HG03571 (cell line): ENCODE data around the gene CTNS.
"Not testable (repeated sequence)": the region's sequence is repeated elsewhere in the genome, so short reads cannot be mapped to it uniquely, and the experiment has no call there.

Experiments used
- ATAC-seq: cut with Tn5 transposase; IDR thresholded peaks from one replicate; pipeline ENCODE4 v1.9.1; 2021; ENCODE audit not compliant: unreplicated experiment

The CTNS gene

DNA sequence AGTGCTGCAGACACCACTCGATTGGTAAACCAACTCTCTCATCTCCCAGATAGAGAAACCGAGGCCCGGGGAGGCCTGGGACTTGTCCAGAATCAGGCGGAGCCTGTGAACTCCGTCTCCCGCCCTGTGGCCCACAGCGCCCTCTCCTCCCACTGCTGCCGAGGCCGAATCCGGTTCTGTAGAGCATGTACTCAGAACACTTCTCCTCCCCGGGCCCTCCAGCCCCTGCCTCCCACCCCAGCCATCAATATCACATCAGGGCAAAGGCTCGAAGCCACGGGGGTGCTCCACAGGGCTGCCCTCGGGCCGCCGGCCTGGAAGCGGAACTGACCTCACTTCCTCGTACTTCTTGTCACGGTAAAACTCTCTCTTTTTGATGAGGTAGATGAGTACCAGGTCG is 45.0 kb downstream of the CTNS start:
- no peak for ATAC-seq

DNA sequence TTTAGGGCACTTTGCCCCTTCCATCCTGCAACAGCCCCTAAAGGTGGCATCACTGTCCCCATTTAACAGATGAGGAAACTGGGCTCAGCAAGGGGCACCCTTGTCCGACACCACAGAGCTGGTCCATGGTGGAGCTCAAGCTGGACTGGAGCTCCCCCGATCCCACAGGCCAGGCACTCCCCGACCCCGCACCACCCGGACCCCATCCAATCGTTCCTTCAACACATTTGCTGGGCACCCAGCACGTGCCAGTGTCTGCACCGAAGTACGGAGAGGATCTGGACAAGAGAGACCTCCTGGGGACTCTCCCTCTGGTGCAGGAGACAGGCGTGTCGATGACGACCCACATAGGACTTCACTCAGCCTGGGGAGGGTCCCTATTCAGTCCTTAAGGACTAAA is 45.5 kb downstream of the CTNS start:
- ATAC-seq, result no peak

DNA sequence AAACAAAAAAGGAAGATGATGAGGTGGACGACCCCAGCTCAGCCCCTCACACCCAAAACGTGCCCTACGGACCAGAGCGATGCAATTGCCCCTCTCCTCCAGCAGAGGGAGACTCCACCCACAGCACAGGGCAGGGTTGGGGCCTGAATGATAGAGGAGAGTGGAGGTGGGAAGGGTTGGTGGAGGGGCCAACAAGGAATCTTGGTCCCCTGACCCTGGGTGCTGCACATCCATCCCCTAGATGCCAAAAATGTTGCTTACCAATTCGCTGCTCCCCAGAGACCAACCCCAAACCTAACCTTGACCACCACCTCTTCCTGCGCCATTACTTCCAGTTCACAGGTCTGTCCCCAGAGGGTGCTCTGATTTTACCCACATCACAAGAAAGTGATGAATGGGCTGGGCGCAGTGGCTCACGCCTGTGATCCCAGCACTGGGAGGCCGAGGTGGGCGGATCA is 46.5 kb downstream of the CTNS start:
- ATAC-seq, result peak; percentile 58

DNA sequence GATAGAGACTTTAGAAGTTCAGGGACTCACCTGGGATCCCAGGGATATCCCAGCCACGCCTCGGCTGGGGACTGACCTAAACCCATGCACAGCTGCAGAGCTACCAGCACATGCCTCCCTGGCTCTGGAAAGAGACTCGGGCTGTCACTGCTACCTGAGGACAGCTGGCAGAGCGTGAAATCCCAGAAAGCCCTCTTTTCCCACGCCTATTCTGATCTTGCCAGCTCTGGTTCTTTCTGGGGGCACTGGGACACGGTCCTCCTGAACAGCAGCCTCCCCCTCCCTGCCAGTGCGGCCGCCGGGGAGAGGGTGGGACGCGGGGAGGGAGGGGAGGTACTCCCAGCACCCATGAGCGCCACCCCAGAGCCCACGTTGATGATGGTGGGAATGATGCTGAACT is 48.6 kb downstream of the CTNS start:
- ATAC-seq, result no peak

DNA sequence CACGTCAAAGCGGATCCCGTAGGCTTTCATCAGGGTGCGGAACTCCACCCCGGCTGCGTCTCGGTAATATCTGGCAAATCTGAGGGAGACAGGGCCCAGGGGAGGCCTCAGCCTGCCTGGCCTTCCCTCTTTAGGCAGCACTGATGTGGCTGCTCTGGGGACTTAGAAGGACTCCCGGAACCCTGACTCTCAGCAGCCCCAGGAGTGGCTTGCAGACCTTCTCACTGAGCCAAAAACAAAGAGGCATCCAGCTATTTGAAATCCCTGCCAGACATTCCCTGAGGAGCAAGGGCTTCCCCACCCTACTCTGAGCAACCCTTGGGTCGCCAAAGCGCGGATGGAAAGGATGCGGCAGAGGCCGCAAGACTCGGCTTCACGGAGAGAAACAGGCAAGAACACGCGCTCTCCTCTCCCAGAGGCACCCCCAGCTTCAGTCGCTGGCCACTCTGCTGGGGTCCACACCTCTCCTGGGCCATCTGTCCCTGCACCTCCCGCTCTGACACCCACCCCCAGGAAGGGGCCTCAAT is 51.5 kb downstream of the CTNS start:
- ATAC-seq, result no peak

DNA sequence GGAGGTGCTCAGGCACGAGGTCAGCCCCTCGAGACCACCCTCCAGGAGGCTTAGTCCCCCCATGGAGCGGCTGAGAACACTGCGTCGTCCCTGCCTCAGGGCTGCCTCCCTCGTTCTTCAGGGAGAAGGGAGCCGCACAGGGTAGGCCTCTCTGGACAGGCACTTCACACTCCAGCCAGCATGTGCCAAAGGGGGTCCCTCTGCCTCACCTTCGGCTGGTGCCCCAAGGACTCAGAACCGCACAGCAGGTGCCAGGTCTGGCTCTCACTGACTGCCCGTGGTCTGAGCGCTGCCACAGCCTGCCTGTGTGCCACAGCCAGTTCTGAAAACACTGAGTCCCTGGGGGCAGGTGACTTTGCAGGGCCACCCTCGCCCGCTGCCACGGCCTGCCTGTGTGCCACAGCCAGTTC is 52.3 kb downstream of the CTNS start:
- ATAC-seq, result no peak

DNA sequence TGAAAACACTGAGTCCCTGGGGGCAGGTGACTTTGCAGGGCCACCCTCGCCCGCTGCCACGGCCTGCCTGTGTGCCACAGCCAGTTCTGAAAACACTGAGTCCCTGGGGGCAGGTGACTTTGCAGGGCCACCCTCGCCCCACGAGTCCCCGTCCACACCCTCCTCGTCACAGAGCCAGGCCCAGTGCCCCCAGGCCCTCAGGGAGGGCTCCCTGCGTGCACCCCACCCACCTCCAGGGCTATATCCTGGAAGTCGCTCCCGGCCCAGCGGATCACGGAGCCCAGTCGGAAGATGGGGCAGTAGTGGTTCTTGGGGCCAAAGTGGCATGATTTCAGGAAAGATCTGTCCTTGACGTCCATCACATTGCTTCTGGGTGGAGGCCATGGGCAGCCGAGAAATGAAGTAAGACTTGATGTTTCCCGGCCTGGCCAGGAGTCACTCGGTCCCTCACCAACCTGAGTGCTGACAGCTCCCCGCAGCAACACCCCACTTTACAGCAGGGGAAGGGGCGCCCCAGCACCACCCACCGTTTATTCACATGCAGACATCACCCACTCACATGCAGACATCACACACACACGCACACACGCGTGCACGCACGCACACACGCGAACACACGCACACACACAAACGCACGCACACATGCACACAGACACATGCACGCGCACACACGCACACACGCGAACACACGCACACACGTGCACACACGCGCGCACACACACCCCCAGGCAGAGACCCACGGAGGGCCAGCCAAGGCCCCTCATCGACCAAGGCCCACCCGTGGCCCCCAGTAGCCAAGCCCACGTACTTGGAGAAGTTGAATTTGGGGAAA is 52.9 kb downstream of the CTNS start:
- no peak for ATAC-seq

DNA sequence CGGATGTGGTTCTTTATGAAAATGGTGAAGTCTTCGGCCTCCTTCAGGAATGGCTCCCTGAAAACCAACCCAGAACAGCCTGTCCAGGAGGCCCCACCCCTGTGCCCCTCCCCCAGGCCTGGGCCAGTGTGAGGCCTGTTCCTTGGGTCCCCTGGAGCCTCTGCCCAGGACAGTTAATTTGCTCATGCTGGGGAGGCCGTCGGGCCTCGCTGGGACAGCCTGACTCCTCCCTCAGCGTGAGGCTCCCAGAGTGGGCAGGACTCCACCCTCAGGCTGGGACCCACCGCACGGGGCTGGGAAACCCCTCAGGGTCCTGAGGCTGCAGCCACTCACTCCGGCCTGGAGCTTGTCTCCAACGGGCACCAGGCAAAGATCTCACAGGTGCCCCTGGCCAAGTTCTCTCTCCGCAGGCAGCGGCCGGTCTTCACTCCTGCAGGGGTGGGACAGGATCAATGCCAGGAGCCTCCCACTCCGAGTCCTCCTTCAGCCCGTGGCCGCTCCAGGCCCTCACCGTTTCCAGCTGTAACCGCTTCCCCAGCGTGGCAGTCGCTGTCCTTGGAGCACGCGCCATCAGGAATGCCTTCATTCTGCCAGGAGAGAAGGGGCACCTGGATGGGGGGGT is 53.6 kb downstream of the CTNS start:
- no peak for ATAC-seq

DNA sequence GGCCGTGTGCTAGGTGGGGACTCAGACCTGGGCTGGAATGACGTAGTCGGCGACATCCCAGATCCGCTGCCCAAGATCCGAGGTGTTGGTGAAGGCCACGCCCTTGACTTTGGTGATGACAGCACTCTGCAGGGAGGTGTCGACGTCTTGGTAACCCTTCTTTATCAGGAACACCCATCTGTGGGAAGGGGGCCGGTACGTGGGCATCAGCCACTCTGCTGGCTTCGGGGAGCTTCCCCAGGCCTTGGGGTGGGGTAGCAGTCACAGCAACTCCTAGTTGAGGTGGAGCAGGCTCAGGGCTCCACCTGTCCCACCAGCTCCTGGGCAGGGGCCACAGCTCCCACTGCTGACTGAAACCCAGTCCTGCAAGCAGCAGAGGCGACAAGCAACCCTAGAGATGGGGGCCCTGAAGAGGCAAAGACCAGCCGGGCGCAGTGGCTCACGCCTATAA is 55.1 kb downstream of the CTNS start:
- no peak for ATAC-seq

DNA sequence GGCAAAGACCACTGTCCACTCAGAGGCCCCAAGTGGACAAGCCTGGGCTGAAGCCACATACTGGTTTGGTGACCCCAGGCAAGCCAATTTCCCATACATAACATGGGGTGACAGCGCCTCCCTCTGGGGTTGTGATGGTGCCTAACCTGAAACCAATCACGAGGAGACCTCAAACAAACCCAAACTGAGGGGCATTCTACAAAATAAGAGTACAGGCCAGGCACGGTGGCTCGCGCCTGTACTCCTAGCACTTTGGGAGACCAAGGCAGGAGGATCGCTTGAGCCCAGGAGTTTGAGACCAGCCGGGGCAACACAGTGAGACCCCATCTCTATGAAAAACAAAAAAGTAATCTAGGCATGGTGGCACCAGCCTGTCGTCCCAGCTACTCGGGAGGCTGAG is 55.8 kb downstream of the CTNS start:
- no peak for ATAC-seq

DNA sequence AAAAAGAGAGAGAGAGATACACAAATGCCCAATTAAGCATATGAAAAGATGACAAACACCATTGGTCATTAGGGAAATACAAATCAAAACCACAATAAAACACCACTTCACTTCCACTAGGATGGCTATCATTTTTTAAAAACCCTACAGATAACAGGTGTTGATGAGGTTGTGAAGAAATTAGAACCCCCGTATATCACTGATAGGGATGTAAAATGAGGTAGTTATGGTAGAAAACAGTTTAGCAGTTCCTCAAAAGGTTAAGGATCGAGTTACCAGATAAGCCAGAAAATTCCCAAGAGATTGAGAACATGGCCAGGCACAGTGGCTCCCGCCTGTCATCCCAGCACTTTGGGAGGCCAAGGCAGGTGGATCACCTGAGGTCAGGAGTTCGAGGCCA is 56.6 kb downstream of the CTNS start:
- no peak for ATAC-seq

DNA sequence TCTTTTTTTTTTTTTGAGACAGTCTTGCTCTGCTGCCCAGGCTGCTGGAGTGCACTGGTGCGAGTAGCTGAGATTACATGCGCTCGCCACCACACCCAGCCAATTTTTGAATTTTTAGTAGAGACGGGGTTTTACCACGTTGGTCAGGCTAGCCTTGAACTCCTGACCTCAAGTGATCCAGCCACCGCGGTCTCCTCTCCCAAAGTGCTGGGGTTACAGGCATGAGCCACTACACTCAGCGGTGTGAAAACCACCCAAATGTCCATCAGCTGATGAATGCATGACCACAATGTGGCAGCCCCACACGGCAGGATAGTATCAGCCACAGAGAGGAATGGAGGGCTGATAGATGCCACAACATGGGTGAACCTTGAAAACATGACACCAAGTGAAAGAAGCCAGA is 57.3 kb downstream of the CTNS start:
- ATAC-seq, result peak; percentile 47

DNA sequence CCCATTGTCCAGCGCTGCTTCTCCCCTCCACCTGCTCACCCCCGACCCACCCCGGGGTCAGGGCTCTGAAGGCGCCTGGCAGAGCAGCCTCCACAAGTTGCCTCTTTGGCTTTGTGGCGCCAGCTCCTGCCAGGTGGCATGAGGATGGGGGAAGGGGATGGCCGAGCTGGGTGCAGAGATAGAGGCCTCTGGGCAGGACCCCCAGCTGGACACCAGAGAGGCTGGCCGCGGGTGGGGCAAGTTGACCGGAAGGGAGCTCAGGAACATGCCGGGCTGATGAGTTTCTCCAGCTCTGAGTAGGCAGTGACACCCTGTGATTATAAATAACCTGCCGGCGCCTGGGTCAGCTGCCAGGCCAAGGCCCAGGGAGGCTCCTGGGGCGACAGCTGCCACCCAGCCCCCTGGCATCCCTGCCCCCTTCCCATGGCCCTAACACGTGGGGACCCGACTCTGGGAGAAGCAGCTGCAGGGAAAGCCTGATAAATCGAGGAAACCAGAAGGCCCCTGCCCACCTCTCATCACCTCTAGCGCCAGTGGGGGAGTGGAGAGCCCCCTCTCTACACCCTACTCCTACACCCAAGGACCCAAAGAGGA is 58.7 kb downstream of the CTNS start:
- no peak for ATAC-seq

DNA sequence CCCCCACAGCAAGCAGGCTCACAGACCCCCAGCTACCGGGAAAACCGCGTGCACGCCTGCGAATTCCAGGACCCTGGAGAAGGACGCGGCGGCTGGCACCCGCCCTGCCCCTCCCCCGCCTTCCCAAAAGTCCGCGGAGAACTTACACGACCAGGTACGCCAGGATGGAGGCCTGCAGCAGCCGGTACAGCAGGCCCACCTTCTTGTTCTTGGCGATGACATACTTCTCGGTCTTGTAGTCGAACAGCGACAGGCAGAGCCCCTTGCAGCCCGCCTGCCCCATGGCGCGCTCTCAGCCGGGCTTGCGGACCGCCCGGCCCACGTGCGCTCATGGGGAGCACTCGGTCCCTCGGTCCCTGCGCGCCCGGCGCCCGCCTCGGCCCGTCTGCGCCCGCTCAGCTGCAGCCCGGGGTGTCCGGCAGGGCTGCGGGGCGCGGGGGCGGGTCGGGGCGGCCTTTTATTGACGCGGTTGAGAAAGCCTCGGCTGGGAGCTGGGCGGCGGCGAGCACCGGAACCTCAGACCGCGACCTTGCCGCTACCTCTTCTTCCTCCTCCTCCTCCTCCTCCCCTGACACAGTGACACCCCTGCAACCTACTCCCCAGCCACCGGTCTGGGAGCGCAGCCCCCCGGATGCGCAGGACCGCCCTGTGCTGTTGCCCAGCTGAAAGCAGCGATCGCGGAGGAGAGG is 59.3 kb downstream of the CTNS start, which contains the start of gene P2RX5:
P2RX5 (minus strand) TSS at position 433 of the 689 bp plus-strand sequence; CDS start at position 283, 150 bp downstream.
- no peak for ATAC-seq

DNA sequence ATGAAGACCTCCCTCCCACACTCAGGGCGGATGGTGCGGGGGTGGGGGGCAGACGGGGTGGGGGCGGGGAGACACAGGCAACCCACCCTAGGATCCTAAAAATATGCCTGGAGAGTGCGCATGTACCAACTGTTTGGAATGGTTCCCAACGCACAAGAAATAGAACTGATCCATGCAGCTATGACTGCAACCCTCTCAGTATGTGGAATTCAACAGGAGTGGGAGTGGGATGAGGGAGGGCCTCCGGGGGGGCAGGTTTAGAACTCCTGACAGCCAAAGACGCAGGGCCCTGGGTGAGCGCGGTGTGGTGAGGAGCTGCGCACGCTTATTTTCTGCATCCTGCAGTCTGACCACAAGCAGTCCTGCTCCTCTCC is 60.5 kb downstream of the CTNS start:
- no peak for ATAC-seq

DNA sequence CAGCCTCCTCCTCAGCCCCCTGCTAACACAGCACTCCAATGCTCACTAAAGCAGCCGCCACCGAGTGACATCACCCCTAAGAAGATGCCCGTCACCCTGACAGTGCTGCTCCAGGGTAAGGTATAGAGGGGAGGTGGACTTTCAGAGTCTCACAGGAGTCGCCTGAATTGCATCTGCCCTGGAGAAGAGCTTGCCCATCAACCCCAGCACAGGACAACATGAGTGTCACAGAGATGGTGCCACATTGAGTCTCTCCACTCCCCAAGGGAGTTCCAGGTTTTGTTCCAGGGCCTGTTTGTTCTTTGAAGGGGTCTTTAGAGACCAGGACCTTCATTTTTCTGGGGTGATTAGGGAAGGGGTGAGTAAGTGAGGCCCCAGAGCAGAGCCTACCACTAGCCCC is 61.6 kb downstream of the CTNS start:
- no peak for ATAC-seq

DNA sequence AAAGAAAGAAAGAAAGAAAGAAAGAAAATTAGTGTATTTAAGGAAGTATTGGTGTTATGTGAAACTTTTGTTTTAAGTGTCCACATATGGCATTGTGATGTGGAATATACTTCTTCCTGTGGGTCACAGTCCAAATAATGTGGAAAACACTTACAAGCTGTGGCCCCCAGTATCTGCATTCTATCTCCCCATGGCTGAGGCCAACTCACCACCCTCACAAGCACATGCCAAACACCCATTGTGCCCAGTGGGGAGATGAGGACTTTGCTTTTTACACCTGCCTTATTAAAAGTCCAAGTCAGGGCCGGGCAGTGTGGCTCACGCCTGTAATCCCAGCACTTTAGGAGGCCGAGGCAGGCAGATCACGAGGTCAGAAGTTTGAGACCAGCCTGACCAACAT is 63.4 kb downstream of the CTNS start:
- no peak for ATAC-seq

DNA sequence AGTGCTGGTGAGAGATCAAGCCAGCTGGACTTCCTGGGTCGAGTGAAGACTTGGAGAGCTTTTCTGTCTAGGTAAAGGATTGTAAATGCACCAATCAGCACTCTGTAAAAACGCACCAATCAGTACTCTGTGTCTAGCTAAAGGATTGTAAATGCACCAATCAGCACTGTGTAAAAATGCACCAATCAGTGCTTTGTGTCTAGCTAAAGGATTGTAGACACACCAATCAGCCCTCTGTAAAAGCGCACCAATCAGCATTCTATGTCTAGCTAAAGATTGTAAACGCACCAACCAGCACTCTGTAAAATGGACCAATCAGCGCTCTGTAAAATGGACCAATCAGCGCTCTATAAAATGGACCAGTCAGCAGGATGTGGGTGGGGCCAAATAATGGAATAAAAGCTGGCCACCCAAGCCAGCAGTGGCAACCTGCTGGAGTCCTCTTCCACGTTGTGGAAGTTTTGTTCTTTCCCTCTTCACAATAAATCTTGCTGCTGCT is 65.5 kb downstream of the CTNS start:
- ATAC-seq, result not testable (repeated sequence)

DNA sequence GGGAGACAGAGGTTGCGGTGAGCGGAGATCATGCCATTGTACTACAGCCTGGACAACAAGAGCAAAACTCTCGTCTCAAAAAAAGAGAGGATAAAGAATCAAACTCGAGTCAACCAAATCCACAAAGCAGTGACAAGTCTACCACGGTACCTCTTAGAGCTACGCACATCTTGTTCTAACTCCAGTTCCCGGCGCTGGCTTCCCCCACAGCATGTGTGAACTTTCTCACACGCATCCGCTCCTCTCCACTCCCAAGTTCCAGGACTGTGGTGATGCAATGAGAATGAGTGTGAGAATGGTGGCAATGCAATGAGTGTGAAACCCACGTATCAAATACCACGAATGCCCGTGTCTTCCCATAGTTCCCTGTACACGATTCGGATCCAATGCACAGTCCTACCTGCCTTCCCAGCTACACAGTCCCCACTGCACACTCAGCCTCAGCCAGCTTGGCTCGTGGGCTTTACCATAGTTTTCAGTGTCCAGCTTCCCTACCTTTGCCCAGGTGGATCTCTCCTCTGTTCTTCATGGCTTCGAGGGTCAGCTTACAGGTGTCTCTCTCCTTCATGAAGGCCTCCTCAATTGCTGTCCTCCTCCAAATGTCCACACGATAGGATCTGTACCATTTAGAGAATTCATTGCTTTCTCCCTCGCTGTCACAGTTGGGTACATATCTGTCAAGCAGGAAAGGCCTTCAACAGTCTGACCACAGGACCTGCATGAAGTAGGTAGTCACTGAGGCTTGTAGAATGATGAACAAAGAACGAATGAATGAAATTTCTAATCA is 68.6 kb downstream of the CTNS start:
- no peak for ATAC-seq

DNA sequence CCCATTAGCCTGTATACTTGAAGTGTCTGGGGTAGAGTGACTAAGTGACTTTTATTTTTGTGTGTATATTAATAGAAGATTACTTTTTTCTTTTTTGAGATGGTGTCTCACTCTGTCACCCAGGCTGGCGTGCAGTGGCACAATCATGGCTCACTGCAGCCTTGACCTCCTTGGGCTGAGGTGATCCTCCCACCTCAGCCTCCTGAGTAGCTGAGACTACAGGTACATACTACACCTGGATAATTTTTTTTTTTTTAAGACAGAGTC is 69.1 kb downstream of the CTNS start:
- not testable (repeated sequence) for ATAC-seq

DNA sequence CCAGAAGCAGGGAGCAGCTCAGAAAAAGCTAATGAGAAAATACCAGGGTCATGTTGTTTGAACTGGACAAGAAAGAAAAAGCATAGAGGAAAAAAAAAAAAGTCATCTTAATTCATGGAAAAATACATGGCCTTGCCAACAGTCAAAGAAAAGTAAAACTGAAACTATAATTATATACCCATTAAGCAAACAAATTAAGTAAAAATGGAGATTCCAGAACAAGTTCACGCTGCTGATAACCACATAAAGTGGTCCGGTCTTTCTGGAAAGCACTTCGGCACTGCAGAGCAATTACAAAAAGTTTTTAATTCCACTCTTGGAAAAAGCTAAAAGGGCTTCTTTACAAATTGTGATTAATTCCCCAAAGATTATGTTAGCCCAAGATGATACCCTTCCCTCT is 71.8 kb downstream of the CTNS start:
- ATAC-seq, result no peak
